ENCODE results near the gene SAMD8. TPM values are rescaled to one million over a fixed set of nuclear protein-coding genes. Genes with fewer than 3 reads are reported as not detected.
A peak's percentile ranks its signal among the peaks of the same experiment; 100 is the strongest.

Gene SAMD8
- total and polyA plus RNA-seq, 2 donors (not counting 1 experiment from before 2014, with no cell fraction given): 15.9 to 35.7 TPM

- Mint-ChIP-seq H3K9me3 (ENCODE audit: insufficient read depth) (no peaks in the 10 kb centered on the region), H3K4me3 (peak overlapping the region; percentile 89), H3K4me1 (peaks cover 45% of the 10 kb centered on the region), H3K27me3 (no peaks in the 10 kb centered on the region), H3K27ac (peak overlapping the region; percentile 90)
- no peaks in the 10 kb centered on the region for H3K27me3 ChIP-seq (replicated peaks in 1 of 4; ENCODE audit: control extremely low read depth in 1 of 4, control insufficient read depth in 3 of 4, insufficient read depth in 4 of 4, low read length in 3 of 4)
- H3K36me3 ChIP-seq (replicated peaks in 1 of 2; ENCODE audit: control extremely low read depth in 1 of 2, control insufficient read depth in 1 of 2, extremely low read depth in 1 of 2, insufficient read depth in 2 of 2, low read length in 1 of 2): peaks cover 0 to 4% of the 10 kb centered on the region in 2 experiments
- peaks cover 60% of the 10 kb centered on the region for H3K79me2 ChIP-seq (ENCODE audit: control insufficient read depth, insufficient read depth, low read length)
- ChIA-PET CTCF (interaction anchor here (0.6 to 1.9 kb wide), 7 partner anchors 14 to 123 kb away, joined by 3 to 7 read pairs (median 4); partner anchors contain the start of genes COMTD1 and VDAC2), POLR2A (interaction anchor here (0.5 to 1.4 kb wide), 7 partner anchors 12 to 292 kb away, joined by 3 to 11 read pairs (median 4); partner anchors contain the start of genes COMTD1 and VDAC2)
- peak overlapping the region; percentile 98 for H3K27ac ChIP-seq (ENCODE audit: low read length in 2 of 2)
- H3K4me1 ChIP-seq (ENCODE audit: control insufficient read depth in 2 of 2, insufficient read depth in 2 of 2, low read length in 2 of 2): peaks cover 18 to 24% of the 10 kb centered on the region in 2 donors
- intact Hi-C loops (cut with micrococcal nuclease): loop anchor here (1.0 to 5.0 kb wide), 10 partner anchors 17 to 1859 kb away; partner anchors contain the start of genes ADK, AP3M1, MRPS16 and VDAC2
- peak overlapping the region; percentile 93 for H3K4me2 ChIP-seq (replicated peaks; ENCODE audit: low read depth, low read length, poor library complexity, severe bottlenecking)
- under 1% methylated on average over 16 of the region's 23 CpGs for WGBS (ENCODE audit: insufficient coverage)
- peaks cover 18% of the 10 kb centered on the region for H4K20me1 ChIP-seq (ENCODE audit: control insufficient read depth, insufficient read depth, low read length, poor library complexity, severe bottlenecking)
- no peaks in the 10 kb centered on the region for H3K9me3 ChIP-seq (ENCODE audit: control extremely low read depth in 1 of 3, control insufficient read depth in 2 of 3, insufficient read depth in 1 of 3, low read length in 2 of 3)
- H2AFZ ChIP-seq (ENCODE audit: insufficient read depth, low read depth, low read length, poor library complexity, severe bottlenecking): peak overlapping the region; percentile 66
- peak; percentile 81 for DNase-seq
- H3K9ac ChIP-seq (ENCODE audit: low read length): peak overlapping the region; percentile 100
- TF ChIP-seq CTCF (IDR thresholded peaks at IDR 0.05): no peak
- no peak for TF ChIP-seq EZH2 (IDR thresholded peaks at IDR 0.05; ENCODE audit: borderline replicate concordance, insufficient read depth, low read depth, low read length, poor library complexity, severe bottlenecking)
- H3K4me3 ChIP-seq (ENCODE audit: control extremely low read depth in 1 of 5, extremely low read depth in 1 of 5, insufficient read depth in 1 of 5, low read depth in 2 of 5, low read length in 4 of 5): peak overlapping the region; percentile 73 to 100 (median 91)
- ATAC-seq (ENCODE audit: low read depth): peak; percentile 22
Observed at GRCh38 chr10:75111907-75112679, 637 bp downstream of the SAMD8 start.

GRCh38 chr10:75115137-75115536 is 3.7 kb downstream of the SAMD8 start:
- intact Hi-C loops (cut with micrococcal nuclease): loop anchor here (5.0 kb wide), 1 partner anchor 1158 kb away; no protein-coding TSS in a partner anchor
- no peaks in the 10 kb centered on the region for H3K27me3 Mint-ChIP-seq
- H3K4me3 ChIP-seq (ENCODE audit: control extremely low read depth in 1 of 5, extremely low read depth in 1 of 5, insufficient read depth in 1 of 5, low read depth in 2 of 5, low read length in 4 of 5): no peak overlapping the region
- H3K4me2 ChIP-seq (replicated peaks; ENCODE audit: low read depth, low read length, poor library complexity, severe bottlenecking): no peak overlapping the region
- H3K27ac ChIP-seq (ENCODE audit: low read length in 2 of 2): no peak overlapping the region
- H3K27me3 ChIP-seq (replicated peaks in 1 of 4; ENCODE audit: control extremely low read depth in 1 of 4, control insufficient read depth in 3 of 4, insufficient read depth in 4 of 4, low read length in 3 of 4): no peaks in the 10 kb centered on the region
- DNase-seq: no peak
- H2AFZ ChIP-seq (ENCODE audit: insufficient read depth, low read depth, low read length, poor library complexity, severe bottlenecking): no peak overlapping the region
- H3K9me3 Mint-ChIP-seq (ENCODE audit: insufficient read depth): no peaks in the 10 kb centered on the region
- peaks cover 29% of the 10 kb centered on the region for H4K20me1 ChIP-seq (ENCODE audit: control insufficient read depth, insufficient read depth, low read length, poor library complexity, severe bottlenecking)
- no peaks in the 10 kb centered on the region for H3K9me3 ChIP-seq (ENCODE audit: control extremely low read depth in 1 of 3, control insufficient read depth in 2 of 3, insufficient read depth in 1 of 3, low read length in 2 of 3)
- H3K27ac Mint-ChIP-seq: no peak overlapping the region
- TF ChIP-seq CTCF (IDR thresholded peaks at IDR 0.05) (no peak), EZH2 (IDR thresholded peaks at IDR 0.05; ENCODE audit: borderline replicate concordance, insufficient read depth, low read depth, low read length, poor library complexity, severe bottlenecking) (no peak)
- H3K9ac ChIP-seq (ENCODE audit: low read length): no peak overlapping the region
- peaks cover 0 to 4% of the 10 kb centered on the region in 2 experiments for H3K36me3 ChIP-seq (replicated peaks in 1 of 2; ENCODE audit: control extremely low read depth in 1 of 2, control insufficient read depth in 1 of 2, extremely low read depth in 1 of 2, insufficient read depth in 2 of 2, low read length in 1 of 2)
- peaks cover 27 to 31% of the 10 kb centered on the region in 2 donors for H3K4me1 ChIP-seq (ENCODE audit: control insufficient read depth in 2 of 2, insufficient read depth in 2 of 2, low read length in 2 of 2)
- no CpG with 5 or more reads among the region's 2 CpGs for WGBS (ENCODE audit: insufficient coverage)
- ChIA-PET POLR2A (no interaction called here), CTCF (interaction anchor here (1.1 kb wide), 1 partner anchor 121 kb away, joined by 3 read pairs; the partner anchor contains the start of gene COMTD1)
- no peak for ATAC-seq (ENCODE audit: low read depth)
- peaks cover 91% of the 10 kb centered on the region for H3K79me2 ChIP-seq (ENCODE audit: control insufficient read depth, insufficient read depth, low read length)
- H3K4me3 Mint-ChIP-seq: no peak overlapping the region
- peaks cover 59% of the 10 kb centered on the region for H3K4me1 Mint-ChIP-seq

Measured in B cell (primary cell).